K562 (cell line): ENCODE results near the gene YIF1A. TPM values are rescaled to one million over a fixed set of nuclear protein-coding genes. Genes with fewer than 3 reads are reported as not detected.

Experiments used
- CBX5 ChIP-seq: IDR thresholded peaks from 2 replicates; pipeline ENCODE4 v1.6.1; 2014; ENCODE audit warnings: low read depth, borderline replicate concordance
- FOXJ3 ChIP-seq: sonication (generic); formaldehyde crosslinking; IDR thresholded peaks from 2 replicates; pipeline ENCODE4 v1.4.0; 2020; ENCODE audit warnings: mild to moderate bottlenecking, missing genetic modification reagents
- GTF2E2 ChIP-seq: fragments of 200-800 bp; sonication (Bioruptor generic); IDR thresholded peaks from 2 replicates; pipeline ENCODE4 v1.6.1; 2016; ENCODE audit warnings: missing genetic modification characterization, missing compliant biosample characterization
- HMGN3 ChIP-seq: IDR thresholded peaks from 2 replicates; pipeline ENCODE4 v1.6.1; 2011; ENCODE audit warnings: borderline replicate concordance, low read depth, mild to moderate bottlenecking, mixed read lengths, low read length; ENCODE audit not compliant: insufficient read length; ENCODE audit errors: extremely low read depth
- JUND ChIP-seq, 2 experiments: IDR thresholded peaks; 2 replicates in 1 of 2; 3 replicates in 1 of 2; pipeline ENCODE4 v1.6.1; 2011; ENCODE audit warnings: borderline replicate concordance in 2 of 2, low read depth in 2 of 2, low read length in 2 of 2, improper control_type of control experiment in 1 of 2, missing biosample characterization in 1 of 2, missing genetic modification characterization in 1 of 2, missing genetic modification reagents in 1 of 2
- KDM1A ChIP-seq, 2 experiments: fragments of 450-650 bp; IDR thresholded peaks; 2 replicates each; pipeline ENCODE4 v1.6.1; 2016; ENCODE audit warnings: mild to moderate bottlenecking in 2 of 2
- LCOR ChIP-seq: sonication (generic); formaldehyde crosslinking; IDR thresholded peaks from 2 replicates; pipeline ENCODE4 v1.8.0; 2022; ENCODE audit warnings: mild to moderate bottlenecking, missing genetic modification reagents
- NFRKB ChIP-seq: fragments of 450-650 bp; IDR thresholded peaks from 2 replicates; pipeline ENCODE4 v1.6.1; 2016; ENCODE audit warnings: low read depth
- RFX1 ChIP-seq: fragments of 450-650 bp; IDR thresholded peaks from 2 replicates; pipeline ENCODE4 v1.6.1; 2016; ENCODE audit warnings: mild to moderate bottlenecking, moderate library complexity
- TEAD1 ChIP-seq, 2 experiments: fragments of 450-650 bp in 1 of 2; sonication (generic) in 1 of 2; formaldehyde crosslinking; IDR thresholded peaks; 2 replicates each; pipeline versions ENCODE4 v1.4.0 to v1.8.0; 2020 to 2022; ENCODE audit warnings: mild to moderate bottlenecking in 2 of 2, missing genetic modification reagents in 1 of 2
- XRCC5 ChIP-seq: fragments of 200-400 bp; formaldehyde crosslinking; IDR thresholded peaks from 2 replicates; pipeline ENCODE4 v1.6.1; 2017; ENCODE audit warnings: low read depth, mild to moderate bottlenecking, low read length
- ZBTB17 ChIP-seq: fragments of 450-650 bp; formaldehyde crosslinking; IDR thresholded peaks from 2 replicates; pipeline ENCODE4 v1.4.0; 2020; ENCODE audit warnings: mild to moderate bottlenecking
- polyA plus RNA-seq, 8 experiments: library from polyadenylated mRNA; depleted of rRNA in 4 of 8; stranded (reverse) in 5 of 8; unstranded in 3 of 8; fragments of >200 nt; fragmentation: Nextera tagmentation in 2 of 8; fragmentation: Illumina TruSeq in 1 of 8; extraction: Ambion mirVana in 2 of 8; extraction: Trizol in 1 of 8; gene quantifications; 2 replicates each; pipeline versions ENCODE4 v1.2.1 to v1.2.3, GENCODE V29; 2011 to 2014; ENCODE audit warnings: inconsistent platforms in 1 of 8, missing spikeins in 1 of 8
- total RNA-seq, 7 experiments: library from RNA; depleted of rRNA in 6 of 7; stranded (reverse); fragments of >200 nt in 6 of 7; fragmentation: Illumina TruSeq in 2 of 7; extraction: Trizol in 2 of 7; gene quantifications; 2 replicates each; pipeline versions ENCODE4 v1.2.1 to v1.2.3, GENCODE V29; 2011 to 2021; ENCODE audit warnings: low replicate concordance in 1 of 7
- TF ChIP-seq, protein P1 (sequence below): fragments of 450-650 bp; IDR thresholded peaks from 2 replicates; pipeline ENCODE4 v1.7.0; 2016; ENCODE audit warnings: borderline replicate concordance
- TF ChIP-seq, protein P2 (sequence below), 2 experiments: fragments of 450-650 bp in 1 of 2; sonication (generic) in 1 of 2; formaldehyde crosslinking in 1 of 2; IDR thresholded peaks in 1 of 2; conservative IDR thresholded peaks in 1 of 2; 2 replicates each; pipeline versions ENCODE4 v1.6.1 to v1.8.1; 2016 to 2023; ENCODE audit warnings: mild to moderate bottlenecking in 2 of 2, moderate library complexity in 2 of 2, inconsistent platforms in 1 of 2, missing genetic modification reagents in 1 of 2
- TF ChIP-seq, protein P3 (sequence below): fragments of 450-650 bp; formaldehyde crosslinking; conservative IDR thresholded peaks from 2 replicates; pipeline ENCODE4 v1.4.0; 2022; ENCODE audit warnings: mild to moderate bottlenecking, missing genetic modification characterization
- TF ChIP-seq, protein P4 (sequence below): fragments of 450-650 bp; formaldehyde crosslinking; IDR thresholded peaks from 2 replicates; pipeline ENCODE4 v1.4.0; 2020; ENCODE audit warnings: mild to moderate bottlenecking, mixed read lengths

The YIF1A gene
- total and polyA plus RNA-seq, 9 of the 15 experiments (the other 6 are each of a cell fraction or from before 2014, with no cell fraction given): 8.6 to 121 (median 77.2) TPM

DNA sequence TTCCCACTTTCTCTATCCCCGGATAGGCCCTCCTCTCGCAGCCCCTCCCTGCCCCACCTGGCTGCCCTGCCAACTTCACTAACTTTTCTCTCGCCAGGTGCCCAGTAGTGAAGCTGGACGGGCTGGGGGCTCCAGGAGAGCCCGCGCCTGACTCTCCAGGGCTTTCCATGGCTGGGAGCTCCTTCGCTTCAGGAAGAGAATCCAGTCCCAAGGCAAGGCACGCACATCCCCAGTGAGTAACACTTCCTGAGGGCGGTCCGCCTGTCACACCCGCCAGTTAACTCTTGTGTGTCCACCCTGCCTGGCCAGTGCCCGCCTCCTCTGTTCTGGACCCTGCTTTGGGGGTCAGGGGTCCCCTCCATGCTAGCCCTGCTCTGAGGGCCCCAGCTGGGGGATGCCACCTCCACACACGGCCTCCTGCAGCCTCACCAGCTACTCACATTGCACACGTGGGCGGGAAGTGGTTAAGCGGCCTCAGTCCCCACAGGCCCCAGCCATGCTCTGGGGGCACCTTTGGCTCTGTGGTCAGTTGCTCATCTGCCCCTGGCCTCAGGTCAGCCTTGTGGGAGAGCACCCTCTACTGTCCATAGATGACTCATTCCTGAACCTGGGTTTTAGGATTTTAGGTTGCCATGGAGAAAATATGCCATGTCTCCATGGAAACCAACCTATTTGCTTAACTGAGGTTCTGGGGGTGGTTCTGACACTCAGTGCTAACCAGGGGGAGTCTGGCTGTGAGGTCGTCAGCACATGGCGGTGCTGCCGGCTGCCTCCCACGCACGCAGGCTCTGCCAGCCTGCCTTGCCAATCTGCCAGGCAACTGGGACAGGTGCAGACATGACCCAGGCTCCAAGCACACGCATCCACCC lies 47.5 kb upstream of the YIF1A start, which contains the start of gene RIN1 (continued):
- TF ChIP-seq HMGN3 (no peak), CBX5 (no peak), GTF2E2 (tag) (0 out of 2 replicates have a peak, but pooled peaks have one; percentile 41), FOXJ3 (CRISPR knock-in tag) (no peak), LCOR (peak; percentile 95), TEAD1 (CRISPR knock-in tag; IDR thresholded peaks at IDR 0.05) (0 out of 4 replicates have a peak, but pooled peaks of 1 of the 2 experiments have one; percentile 19), ZBTB17 (CRISPR knock-in tag) (0 out of 2 replicates have a peak, but pooled peaks have one; percentile 51), XRCC5 (peak; percentile 65; the same call in 1 of the 2 replicates), JUND (IDR thresholded peaks at IDR 0.05; ENCODE audit: borderline replicate concordance, low read depth, low read length) (peak; percentile 90), JUND (tag; IDR thresholded peaks at IDR 0.05; ENCODE audit: borderline replicate concordance, low read depth, low read length) (peak; percentile 84; the same call in 2 of the 3 replicates), KDM1A (IDR thresholded peaks at IDR 0.05) (peak in 1 of 2 experiments; percentile 39; a peak in 1 of 4 replicates), RFX1 (peak; percentile 96), NFRKB (peak; percentile 44; the same call in 1 of the 2 replicates)
- TF ChIP-seq, protein P1, sequence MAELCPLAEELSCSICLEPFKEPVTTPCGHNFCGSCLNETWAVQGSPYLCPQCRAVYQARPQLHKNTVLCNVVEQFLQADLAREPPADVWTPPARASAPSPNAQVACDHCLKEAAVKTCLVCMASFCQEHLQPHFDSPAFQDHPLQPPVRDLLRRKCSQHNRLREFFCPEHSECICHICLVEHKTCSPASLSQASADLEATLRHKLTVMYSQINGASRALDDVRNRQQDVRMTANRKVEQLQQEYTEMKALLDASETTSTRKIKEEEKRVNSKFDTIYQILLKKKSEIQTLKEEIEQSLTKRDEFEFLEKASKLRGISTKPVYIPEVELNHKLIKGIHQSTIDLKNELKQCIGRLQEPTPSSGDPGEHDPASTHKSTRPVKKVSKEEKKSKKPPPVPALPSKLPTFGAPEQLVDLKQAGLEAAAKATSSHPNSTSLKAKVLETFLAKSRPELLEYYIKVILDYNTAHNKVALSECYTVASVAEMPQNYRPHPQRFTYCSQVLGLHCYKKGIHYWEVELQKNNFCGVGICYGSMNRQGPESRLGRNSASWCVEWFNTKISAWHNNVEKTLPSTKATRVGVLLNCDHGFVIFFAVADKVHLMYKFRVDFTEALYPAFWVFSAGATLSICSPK: no peak
- TF ChIP-seq, protein P2, sequence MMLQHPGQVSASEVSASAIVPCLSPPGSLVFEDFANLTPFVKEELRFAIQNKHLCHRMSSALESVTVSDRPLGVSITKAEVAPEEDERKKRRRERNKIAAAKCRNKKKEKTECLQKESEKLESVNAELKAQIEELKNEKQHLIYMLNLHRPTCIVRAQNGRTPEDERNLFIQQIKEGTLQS (IDR thresholded peaks at IDR 0.05): peak; percentile 81
- TF ChIP-seq, protein P2 (CRISPR knock-in tag; conservative IDR thresholded peaks at IDR 0.05): no peak
- TF ChIP-seq, protein P3, sequence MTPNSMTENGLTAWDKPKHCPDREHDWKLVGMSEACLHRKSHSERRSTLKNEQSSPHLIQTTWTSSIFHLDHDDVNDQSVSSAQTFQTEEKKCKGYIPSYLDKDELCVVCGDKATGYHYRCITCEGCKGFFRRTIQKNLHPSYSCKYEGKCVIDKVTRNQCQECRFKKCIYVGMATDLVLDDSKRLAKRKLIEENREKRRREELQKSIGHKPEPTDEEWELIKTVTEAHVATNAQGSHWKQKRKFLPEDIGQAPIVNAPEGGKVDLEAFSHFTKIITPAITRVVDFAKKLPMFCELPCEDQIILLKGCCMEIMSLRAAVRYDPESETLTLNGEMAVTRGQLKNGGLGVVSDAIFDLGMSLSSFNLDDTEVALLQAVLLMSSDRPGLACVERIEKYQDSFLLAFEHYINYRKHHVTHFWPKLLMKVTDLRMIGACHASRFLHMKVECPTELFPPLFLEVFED (CRISPR knock-in tag): 0 out of 2 replicates have a peak, but pooled peaks have one; percentile 35
- TF ChIP-seq, protein P4, sequence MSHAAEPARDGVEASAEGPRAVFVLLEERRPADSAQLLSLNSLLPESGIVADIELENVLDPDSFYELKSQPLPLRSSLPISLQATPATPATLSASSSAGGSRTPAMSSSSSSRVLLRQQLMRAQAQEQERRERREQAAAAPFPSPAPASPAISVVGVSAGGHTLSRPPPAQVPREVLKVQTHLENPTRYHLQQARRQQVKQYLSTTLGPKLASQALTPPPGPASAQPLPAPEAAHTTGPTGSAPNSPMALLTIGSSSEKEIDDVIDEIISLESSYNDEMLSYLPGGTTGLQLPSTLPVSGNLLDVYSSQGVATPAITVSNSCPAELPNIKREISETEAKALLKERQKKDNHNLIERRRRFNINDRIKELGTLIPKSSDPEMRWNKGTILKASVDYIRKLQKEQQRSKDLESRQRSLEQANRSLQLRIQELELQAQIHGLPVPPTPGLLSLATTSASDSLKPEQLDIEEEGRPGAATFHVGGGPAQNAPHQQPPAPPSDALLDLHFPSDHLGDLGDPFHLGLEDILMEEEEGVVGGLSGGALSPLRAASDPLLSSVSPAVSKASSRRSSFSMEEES (CRISPR knock-in tag): no peak
